Measurements from ENCODE around the gene FAM241B.

FAM241B gene

DNA sequence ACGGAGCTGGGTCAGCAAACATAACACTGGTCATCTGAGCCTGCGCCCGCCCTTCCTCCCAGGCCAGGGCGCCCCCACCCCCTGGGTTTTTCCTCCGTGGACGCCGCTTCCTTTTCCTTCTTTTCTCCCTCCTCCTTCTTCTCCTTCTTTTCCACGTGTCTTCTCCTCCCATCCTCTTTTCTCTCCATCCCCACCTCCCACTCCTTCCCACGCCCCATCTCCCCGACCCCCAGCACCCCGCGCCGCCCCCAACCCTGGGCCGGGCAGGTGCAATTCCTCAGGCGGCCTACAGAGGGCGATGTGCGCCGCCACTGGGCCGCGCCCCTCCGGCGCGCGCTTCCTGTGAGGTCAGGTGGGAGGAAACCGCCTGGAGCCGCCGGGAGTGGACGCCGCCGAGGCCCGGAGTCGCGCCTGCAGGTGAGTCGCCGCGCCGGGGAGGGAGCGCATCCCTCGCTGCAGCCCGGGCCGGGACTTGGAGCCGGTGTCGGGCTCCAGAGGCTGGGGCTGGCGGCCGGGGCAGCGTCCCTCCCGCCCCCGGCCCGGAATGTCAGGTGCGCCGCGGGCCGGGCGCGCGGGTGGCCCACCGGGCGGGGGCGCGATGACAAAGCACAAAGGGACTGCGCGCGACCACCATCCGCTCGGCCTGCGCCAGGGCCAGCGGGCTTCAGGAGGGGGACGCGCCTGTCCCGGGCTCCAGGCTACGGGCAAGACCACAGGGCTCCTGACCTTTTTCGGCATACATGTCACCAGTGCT, at the start of gene FAM241B:
Gene FAM241B, plus strand, starts transcription at position 351 of the 754 bp plus-strand sequence. CDS start 1,497 bp downstream, outside the sequence.
- peak; percentile 59 to 66 for DNase-seq (ENCODE audit: low read depth in 2 of 2)

DNA sequence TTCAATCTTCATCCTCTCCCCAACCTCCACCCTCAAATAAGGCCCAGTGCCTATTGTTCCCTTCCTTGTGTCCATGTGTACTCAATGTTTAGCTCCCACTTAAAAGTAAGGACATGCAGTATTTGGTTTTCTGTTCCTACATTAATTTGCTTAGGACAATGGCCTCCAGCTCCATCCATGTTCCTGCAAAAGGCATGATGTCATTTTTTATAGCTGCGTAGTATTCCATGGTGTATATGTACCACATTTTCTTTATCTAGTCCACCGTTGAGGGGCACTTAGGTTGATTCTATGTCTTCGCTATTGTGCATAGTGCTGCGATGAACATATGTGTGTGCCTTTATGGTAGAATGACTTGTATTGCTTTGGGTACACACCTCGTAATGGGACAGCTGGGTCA, 49.6 kb upstream of the FAM241B start:
- DNase-seq (ENCODE audit: low read depth in 2 of 2): no peak

- DNase-seq (ENCODE audit: low read depth in 2 of 2): no peak
Measured at GRCh38 chr10:69583106-69583505, 46.9 kb upstream of the FAM241B start.

DNA sequence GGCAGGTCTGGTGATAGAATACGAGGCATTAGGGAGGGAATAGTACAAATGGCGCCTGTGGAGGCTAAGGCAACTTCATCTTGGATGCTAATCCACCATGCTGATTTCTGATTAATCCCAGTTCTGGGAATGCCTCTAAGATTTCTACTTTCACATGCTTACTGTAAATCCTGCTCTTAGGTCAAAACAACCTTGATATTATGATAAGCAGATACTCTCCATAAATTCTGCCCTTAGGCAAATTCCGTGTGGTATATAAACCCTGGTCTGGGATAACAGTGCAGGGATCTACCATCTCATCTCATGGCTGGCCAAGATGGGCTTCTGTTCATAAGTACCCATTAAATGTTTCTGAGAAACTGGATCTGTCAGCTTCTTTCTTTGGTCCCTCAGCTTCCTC, 45.4 kb upstream of the FAM241B start:
- no peak for DNase-seq (ENCODE audit: low read depth in 2 of 2)

- no peak for DNase-seq (ENCODE audit: low read depth in 2 of 2)
Measured at GRCh38 chr10:69588358-69588757, 41.7 kb upstream of the FAM241B start.

- DNase-seq (ENCODE audit: low read depth in 2 of 2): no peak
Measured at GRCh38 chr10:69600761-69601330, 29.2 kb upstream of the FAM241B start.

GRCh38 chr10:69609077-69609476, 21.0 kb upstream of the FAM241B start:
- DNase-seq (ENCODE audit: low read depth in 2 of 2): no peak

- no peak for DNase-seq (ENCODE audit: low read depth in 2 of 2)
Measured at GRCh38 chr10:69612760-69613159, 17.3 kb upstream of the FAM241B start.

GRCh38 chr10:69614130-69614529, 15.9 kb upstream of the FAM241B start:
- DNase-seq (ENCODE audit: low read depth in 2 of 2): no peak

DNA sequence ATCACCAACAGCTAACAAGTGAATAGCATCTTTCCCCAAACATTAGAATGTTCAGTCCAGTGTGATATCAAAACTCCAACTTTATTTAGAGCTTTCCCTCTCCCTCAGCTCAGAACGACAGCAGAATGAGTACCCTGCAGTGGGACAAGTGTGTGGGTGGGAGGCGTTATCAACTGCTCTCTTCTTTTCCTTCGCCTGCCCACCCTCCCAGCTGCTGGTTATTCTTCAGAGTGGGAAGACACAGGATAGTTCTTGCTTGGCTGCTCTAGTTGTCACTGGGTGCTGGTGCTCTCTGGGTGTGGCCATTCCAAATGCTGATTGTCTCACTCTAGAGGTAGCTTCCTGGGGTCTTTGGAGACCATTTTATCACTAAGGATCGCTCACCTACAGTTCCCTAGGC, 13.7 kb upstream of the FAM241B start:
- no peak for DNase-seq (ENCODE audit: low read depth in 2 of 2)

DNA sequence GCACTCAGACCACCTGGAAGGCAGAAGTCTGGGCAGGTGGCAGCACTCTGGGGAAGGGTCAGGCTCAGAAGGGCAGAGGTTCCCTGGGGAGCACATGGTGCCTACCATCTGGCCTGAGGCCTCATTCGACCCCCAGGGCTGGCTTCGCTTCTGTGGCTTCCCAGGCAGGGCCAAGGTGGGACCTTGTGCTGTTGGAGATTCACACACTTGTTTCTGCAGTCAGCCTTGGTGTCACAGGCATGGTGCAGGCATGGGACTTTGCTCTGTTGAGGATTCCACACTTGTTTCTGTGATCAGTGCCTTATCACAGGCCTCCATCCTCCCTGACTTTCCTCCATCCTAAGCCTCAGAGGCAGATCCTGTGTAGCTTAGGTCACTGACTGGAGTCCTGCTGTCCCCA, 11.3 kb upstream of the FAM241B start:
- no peak for DNase-seq (ENCODE audit: low read depth in 2 of 2)

- DNase-seq (ENCODE audit: low read depth in 2 of 2): no peak
Measured at GRCh38 chr10:69619626-69620025, 10.4 kb upstream of the FAM241B start.

- no peak for DNase-seq (ENCODE audit: low read depth in 2 of 2)
Measured at GRCh38 chr10:69620625-69621024, 9.4 kb upstream of the FAM241B start.

DNA sequence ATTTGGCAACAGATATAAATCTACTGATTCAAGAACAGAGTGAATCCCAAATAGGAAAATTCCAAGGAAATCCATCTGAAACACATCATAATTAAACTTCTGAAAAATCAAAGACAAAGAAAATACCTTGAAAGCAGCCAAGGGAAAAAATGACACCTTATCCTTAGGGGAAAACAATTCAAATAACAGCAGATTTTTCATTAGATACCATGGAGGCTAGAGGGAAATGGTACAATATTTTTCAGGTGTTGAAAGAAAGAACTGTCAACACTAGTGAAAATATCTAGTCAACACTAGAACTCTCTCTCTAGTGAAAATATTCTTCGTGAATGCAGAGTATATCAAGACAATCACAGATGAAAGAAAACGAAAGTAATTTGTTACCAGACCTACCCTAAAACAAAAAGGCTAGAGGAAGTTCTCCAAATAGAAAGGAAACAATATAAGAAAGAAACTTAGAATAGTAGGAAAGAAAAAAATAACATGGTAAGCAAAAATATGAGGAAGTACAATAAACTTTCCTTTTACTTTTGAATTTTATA, 5.7 kb upstream of the FAM241B start:
- no peak for DNase-seq (ENCODE audit: low read depth in 2 of 2)

DNA sequence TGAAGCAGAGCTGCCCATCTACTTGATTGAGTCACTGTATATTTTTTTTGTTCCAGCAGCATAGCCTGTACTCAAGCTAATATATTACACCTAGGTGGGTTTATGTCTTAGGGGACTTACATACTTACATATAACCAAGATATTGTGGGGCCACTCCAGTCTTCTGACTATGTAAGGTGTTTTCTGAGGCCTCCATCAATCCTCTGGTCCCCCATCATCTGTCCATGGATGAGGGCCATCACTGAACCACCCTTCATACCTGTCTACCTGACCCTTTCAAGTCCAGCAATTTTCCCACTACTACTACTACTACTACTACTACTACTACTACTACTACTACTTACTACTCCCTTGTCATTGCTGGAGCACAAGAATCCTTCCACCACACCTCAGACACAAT, 3.2 kb upstream of the FAM241B start:
- no peak for DNase-seq (ENCODE audit: low read depth in 2 of 2)

DNA sequence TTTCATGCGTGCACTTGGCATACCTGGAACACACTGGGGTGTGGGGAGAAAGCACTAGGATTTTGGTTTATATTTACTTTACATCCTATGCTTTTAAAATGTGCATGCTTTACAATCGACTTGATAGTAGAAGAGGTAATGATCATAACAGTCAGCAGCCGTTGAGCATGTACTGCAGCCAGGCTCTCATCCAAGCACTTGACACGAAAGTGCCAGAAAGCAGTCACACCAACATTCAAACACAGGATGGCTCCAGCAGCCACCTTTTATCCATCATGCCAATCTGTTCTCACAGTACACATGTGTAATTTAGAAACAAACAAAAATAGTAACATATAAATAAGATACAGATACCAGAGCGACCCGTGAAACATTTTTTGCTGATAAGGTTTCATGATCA, 1.2 kb upstream of the FAM241B start:
- no peak for DNase-seq (ENCODE audit: low read depth in 2 of 2)

DNA sequence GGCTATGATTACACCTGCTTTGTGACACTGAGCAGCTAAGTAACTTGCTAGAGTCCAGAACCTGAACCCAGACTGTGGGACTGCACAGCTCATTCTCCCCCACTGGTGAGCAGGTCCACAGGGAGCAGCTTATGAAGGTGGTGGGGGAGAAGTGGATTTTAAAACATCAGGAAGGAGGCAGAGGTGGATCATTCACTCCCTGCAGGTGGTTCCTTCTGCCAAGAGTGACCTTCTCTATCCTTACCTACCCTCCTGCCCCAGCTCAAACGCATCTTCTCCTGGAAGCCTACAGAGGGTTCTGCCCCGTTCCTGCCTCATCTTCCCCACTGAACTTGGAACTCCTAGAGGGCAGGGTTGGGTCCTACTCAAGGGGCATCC, 539 bp upstream of the FAM241B start:
- no peak for DNase-seq (ENCODE audit: low read depth in 2 of 2)

GRCh38 chr10:69630651-69631400, 779 bp downstream of the FAM241B start:
- DNase-seq (ENCODE audit: low read depth in 2 of 2): no peak

DNA sequence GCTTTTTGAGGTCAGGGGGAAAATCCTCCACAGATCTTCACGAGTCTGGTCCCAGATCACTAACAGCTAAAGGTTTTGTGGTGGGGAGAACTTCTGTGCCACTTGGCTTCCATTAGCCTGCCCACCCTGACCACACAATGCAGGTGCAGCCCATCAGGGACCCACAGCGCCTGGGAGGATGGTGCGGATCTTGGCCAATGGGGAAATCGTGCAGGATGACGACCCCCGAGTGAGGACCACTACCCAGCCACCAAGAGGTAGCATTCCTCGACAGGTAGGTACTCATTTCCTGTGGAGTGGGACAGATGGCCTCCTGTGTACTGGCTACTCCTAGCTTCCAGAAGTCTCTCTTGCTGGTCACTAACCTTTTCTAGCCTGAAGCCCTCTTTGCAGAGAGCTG, 1.5 kb downstream of the FAM241B start:
- DNase-seq (ENCODE audit: low read depth in 2 of 2): no peak

GRCh38 chr10:69632516-69633199, 2.6 kb downstream of the FAM241B start:
- DNase-seq (ENCODE audit: low read depth in 2 of 2): no peak

DNA sequence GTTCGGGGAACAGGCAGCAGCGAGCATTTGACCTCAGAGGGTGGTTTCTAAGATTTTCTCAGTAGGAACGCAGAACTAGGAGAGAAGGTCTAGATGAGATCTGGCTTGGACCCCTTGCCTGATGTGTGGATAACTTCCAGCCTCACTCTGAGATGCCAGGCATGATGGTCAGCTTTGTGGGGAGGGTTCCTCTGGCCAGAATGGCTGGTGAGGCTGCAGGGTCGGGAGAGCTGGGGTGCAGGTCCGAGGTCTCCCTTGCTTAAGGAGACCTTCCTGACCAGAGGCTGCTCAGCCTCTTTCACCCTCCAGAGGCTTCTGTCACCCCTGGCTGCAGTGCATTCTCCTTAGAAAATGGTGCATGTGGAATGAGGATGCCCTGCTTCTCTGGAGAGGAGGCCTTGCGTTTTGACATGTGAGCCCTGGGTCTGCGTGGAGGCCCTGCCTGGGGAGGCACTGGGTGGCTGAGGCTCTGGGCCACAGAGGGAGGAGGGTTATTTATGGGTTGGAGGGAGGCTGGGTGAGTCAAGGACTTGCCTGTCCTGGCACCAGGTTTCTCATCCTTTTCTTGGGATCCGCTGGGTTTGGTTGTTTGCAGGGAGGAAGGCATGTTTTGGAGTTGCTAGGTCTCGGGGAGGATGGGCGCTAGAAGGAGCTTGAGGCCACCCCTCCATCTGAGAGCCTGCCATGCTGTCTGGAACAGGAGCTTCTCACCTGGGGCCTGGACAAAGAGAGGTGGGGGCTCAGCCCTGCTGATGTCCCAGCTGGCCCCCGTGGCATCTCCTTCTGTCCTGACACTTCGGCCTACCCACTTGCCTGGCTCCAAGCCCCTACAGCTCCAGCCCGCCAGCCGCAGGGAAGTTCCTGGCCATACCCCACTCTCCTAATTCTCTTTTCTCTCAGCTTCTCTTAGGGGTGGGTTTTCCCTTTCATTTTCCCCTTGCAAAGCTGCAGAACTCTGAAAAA, 3.9 kb downstream of the FAM241B start:
- no peak for DNase-seq (ENCODE audit: low read depth in 2 of 2)
